Activated naive CD8-positive, alpha-beta T cell (primary cell): ENCODE measurements around the gene FAXC.

Experiments used
- H3K27ac Mint-ChIP-seq: one replicate; pipeline ENCODE4 v1.8.0; 2021; ENCODE audit warnings: mixed read lengths
- H3K27me3 Mint-ChIP-seq: one replicate; pipeline ENCODE4 v1.8.0; 2021; ENCODE audit warnings: mixed read lengths
- H3K36me3 Mint-ChIP-seq: one replicate; pipeline ENCODE4 v1.8.0; 2021; ENCODE audit warnings: mixed read lengths
- H3K4me1 Mint-ChIP-seq: one replicate; pipeline ENCODE4 v1.8.0; 2021; ENCODE audit warnings: low read depth, mixed read lengths
- H3K4me3 Mint-ChIP-seq: one replicate; pipeline ENCODE4 v1.8.0; 2021; ENCODE audit warnings: mild to moderate bottlenecking, mixed read lengths
- H3K9me3 Mint-ChIP-seq: one replicate; pipeline ENCODE4 v1.8.0; 2021; ENCODE audit warnings: low read depth, mixed read lengths

Gene FAXC

DNA sequence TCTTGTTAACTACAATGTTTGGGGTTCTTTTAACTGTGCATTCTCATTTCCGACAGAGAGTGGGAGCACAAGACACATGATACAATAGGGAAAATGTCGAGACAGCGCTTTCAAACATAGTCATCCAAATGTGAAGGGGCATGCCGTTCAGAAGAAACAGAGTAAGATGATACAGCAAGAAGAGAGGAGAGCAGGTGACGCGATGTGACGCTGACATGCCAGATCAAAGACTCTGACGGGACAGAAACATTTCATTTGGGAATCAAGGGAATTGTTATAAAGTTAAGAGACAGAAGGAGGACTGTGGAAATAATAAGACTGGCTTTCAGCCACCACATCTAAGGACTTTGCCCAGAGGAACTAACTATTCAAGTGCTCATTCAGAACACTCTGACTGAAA is 117.4 kb downstream of the FAXC start:
- Mint-ChIP-seq H3K36me3 (no peaks in the 10 kb centered on the region), H3K9me3 (no peaks in the 10 kb centered on the region), H3K27ac (no peak overlapping the region), H3K4me3 (no peak overlapping the region), H3K4me1 (no peaks in the 10 kb centered on the region), H3K27me3 (peaks cover 33% of the 10 kb centered on the region)

DNA sequence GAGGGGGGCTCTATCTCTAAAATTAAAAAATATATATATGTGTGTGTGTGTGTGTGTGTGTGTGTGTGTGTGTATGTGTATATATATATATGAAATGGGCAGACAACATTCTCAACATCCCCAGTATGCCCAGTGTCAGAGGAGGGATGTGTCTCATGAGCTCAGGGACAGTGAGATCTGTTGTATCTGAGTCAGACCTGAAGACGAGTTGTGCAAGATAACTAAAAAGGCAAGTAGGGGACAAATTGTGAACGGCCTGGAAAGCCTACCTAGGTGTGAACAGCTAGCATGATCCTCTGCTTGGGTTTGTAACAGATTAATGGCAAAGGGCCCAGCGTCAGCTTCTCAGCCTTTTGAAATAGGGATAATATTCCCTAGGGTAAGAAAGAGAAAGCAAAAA is 124.3 kb downstream of the FAXC start:
- Mint-ChIP-seq H3K36me3 (peaks cover 2% of the 10 kb centered on the region), H3K4me3 (no peak overlapping the region), H3K27ac (no peak overlapping the region), H3K9me3 (no peaks in the 10 kb centered on the region), H3K4me1 (no peaks in the 10 kb centered on the region), H3K27me3 (peaks cover 1% of the 10 kb centered on the region)
